Activated CD8-positive, alpha-beta memory T cell treated with anti-CD3 and anti-CD28 coated beads for 24 hours (primary cell): Measurements from ENCODE around the gene CHRM4.

Experiments
- DNase-seq: peaks from one replicate; pipeline ENCODE4 v3.0.0-alpha.2; 2020

CHRM4 gene

DNA sequence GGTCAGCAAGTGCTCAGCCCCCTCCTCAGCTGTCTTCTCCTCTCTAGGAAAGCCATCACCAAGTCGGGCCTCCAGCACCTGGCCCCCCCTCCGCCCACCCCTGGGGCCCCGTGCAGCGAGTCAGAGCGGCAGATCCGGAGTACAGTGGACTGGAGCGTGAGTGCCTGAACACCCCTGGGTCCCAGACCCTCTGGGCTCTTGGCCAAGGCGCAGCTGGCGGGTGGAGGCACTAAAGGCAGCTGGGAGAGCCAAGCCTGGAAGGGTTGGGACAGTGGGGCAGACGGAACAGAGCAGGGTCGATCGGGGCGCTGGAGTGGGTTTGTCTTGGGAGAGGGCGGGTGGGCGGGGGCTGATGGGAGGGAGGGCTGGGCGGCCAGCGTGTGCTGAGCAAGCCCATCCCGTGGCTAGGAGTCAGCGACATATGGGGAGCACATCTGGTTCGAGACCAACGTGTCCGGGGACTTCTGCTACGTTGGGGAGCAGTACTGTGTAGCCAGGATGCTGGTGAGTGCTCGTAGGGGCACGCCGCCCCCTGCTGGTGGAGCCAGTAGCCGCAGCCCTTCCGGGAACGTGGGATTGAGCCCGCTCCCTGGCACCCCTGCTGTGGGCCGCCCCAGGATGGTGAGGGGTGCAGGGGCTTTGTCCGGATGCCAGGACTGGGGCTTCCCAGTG is 24.2 kb downstream of the CHRM4 start:
- peak; percentile 93 for DNase-seq

DNA sequence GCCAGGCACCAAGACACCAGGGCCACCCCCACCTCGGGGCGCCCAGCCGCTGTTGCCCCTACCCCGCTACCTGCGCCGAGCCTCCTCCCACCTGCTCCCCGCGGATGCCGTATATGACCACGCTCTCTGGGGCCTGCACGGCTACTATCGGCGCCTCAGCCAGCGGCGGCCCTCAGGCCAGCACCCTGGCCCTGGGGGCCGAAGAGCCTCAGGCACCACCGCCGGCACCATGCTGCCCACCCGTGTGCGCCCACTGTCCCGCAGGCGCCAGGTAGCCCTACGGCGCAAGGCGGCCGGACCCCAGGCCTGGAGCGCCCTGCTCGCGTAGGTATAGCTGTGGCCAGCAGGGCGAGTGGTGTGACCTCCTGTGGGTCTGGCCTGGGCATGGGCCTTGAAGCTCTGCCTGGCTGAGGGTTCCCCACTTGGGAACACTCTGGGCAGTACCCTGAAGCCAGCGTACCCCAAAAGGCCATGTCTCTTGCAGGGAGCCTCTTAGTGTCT is 24.9 kb downstream of the CHRM4 start:
- no peak for DNase-seq

DNA sequence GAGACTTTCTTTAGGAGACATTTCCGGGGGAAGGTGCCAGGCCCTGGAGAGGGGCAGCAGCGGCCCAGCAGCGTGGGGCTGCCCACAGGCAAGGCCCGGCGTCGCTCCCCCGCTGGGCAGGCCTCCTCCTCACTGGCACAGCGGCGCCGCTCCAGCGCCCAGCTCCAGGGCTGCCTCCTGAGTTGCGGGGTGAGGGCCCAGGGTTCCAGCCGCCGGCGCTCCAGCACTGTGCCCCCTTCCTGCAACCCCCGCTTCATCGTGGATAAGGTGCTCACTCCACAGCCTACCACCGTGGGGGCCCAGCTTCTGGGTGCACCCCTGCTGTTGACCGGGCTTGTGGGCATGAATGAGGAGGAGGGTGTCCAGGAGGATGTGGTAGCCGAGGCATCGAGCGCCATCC is 25.3 kb downstream of the CHRM4 start:
- no peak for DNase-seq

DNA sequence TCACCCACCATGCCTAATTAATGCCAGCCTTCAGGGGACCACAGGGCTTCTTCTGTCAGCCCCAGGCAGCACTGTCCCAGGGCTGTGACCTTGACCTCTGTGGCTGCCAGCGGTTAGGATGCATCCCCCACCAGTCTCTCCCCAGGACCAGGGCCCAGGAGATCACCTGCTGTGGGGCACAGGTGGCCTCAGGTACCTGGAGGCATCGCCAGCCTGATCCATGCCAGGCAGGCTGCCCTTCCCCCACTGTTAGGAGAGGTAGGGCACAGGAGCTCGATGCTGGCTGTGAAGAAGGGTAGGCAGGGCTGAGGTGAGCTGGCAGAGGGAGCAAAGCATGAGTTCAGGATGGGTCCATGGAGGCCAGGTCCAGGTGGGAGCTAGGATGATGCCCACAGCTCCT is 26.8 kb downstream of the CHRM4 start:
- DNase-seq = no peak

DNA sequence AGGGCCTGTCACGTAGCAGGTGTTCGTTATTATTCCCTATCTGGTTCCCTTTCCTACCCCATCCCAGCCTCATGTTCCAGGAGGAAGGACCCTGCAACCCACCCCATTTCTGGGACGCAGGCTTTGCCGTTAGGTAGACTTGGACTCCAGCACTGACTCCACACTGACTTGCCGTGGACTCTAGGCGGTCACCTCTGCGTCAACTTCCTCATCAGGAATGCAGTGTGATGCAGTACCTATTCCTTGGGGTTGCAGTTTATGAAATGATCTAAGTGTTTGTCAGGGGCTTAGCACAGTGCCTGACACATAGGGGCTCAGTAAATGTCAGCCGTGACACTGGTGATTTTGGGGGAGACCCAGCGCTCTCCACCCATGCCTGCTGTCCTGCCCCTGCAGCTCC is 27.5 kb downstream of the CHRM4 start:
- DNase-seq = no peak

DNA sequence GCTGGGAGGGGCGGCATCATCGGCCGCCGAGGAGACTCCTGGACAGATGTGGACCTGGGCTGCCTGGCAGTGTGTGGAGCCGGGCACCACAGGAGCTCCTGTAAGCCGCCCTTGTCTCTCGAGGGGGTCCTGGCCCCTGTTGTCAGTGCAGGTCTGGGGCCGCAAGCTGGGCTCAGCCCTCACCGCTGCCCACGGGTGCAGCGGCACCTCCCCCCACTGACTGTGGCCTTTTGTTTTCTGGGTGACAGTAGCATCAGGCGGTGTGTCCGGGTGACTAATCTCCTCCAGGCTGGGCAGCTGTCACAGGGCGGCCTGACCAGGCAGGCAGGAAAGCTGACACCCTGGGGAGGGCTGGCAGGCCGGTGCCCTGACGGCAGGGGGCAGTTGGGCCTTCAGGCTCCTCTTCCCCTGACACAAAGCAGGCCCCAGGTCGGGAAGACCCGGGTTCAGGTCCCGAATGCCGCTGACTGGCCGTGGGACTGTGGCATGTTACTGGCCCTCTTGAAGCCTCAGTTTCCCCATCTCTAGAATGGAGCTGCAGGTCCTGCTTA is 28.0 kb downstream of the CHRM4 start:
- DNase-seq = no peak

DNA sequence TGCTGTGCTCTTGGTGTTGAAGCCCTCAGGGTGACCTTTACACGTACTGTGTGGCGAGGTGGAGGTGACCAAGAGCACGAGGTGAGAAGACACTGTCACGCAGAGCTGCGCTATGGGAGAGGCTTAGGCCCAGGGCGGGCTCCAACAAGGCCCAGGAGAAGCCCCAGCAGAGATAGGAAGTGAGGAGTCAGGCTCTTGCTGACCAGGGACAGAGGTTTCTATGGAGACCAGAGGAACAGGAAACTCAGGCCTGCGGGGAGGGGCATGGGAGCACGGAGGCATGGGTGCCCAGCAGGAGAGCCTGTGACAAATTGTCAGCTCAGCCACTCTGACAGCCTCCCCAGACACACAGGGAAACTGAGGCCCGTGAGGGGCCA is 28.6 kb downstream of the CHRM4 start:
- DNase-seq = no peak

DNA sequence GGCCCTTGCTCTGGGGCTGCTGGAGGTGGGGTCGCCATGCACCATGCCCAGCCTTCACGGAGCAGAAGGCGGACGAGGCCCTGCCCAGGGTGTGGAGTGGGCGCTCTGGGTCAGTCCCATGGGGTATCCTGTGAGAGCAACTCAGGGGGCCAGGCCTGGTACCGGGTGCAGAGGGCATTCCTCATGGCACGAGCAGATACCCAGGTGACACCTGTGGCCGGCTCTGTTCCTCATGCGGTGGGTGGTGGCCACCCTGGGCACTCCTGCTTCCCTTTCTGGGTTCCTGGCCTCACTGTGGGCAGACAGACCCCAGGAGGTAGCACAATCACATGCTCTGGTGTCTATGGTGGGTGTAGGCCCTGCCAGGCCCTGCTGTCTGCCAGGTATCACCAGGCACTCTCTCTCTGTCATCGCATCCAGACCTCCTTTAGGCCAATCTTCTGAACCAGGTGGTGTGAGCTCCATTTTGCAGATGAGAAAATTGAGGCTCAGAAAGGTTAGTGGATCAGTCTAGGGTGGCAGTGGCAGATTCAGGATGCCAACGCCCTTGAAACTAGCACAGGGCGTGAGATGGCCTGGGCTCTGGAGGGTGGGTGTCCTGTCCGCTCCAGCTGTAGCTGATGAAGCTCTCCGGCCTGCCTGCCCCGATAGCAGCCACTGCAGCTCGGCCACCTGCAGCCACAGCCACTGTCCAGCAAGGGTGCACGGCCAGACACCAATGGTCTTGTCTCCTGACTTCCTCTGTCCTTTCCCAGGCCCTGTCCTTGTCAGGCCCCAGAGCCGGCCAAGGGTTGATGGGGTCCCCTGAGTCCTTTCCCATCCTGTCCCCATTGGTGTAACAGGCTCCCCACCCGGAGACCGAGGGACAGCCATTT is 29.2 kb downstream of the CHRM4 start:
- DNase-seq = no peak

DNA sequence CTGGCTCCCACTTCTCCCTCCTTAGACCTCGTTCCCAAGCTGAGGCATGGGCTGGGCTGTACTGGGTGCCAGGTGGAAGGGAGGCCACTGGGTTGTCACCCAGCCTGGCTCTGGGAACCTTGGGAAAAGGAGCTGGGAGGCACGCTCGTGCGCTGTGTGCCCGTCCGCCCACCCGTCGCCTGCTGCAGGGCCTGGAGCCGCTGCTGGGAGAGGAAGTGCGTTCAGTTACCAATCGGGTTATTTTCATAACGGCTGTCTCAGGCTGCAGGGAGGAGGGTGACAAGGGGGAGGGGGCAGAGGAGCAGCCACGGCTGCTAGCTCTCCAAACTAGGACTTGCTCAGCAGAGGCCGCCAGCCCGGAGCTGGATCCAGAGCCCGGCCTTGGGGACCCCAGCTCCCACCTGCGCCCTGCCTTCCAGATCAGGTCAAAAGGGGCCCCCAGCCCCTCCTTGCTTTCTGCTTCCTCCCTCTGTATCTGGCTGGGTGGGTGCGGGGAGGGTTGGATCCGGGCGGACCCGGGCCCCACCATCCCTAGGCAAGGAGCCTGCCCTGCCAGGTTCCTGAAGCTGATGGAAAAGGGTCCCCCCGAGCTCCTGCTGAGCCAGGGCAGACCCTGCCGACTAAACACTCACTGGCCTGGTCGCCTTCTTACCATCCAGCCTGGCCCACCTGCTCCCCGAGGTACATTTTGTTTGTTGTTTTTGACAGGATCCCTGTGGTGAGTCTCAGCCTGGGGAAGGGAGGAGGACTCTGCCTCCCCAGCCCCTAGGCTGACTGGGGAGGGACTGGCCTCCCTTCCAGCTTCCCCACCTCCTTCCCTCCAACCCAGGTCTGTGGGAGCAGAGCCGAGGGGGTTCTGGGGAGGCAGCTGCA is 30.1 kb downstream of the CHRM4 start:
- DNase-seq = peak; percentile 82

DNA sequence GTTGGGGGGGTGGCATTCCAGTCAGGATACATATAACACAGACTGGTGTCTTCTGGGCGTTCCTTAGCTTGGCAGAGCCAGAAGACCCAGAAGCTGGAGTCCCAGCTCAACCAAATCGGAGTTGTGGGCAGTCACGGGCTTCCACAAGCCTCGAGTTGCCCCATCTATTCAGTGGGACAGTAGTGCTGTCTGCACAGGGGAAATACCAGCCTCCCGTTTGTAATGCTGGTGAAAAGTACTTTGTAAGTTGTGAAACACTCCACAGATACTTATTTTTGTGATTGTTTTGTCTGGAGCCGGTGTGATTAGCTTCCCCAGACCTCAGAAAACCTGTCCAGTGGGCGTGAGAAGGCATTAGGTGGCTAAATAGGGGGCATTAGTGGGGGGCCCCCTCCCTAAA is 30.7 kb downstream of the CHRM4 start:
- DNase-seq = no peak

DNA sequence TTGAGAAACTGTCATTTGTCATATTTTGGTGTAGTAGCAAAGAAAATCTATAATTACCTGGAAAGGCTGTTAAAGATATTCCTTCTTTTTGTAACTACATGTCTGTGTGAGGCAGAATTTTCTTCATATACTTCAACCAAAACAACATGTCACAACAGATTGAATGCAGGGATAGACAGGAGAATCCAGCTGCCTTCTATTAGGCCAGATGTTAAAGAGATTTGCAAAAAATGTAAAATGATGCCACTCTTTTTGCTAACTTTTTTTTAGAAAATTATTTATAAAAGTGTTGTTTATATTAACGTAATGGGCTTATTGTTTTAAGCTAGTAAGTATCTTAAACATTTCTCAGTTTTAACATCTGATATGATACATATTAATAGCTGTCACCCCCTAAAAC is 31.6 kb downstream of the CHRM4 start:
- no peak for DNase-seq

DNA sequence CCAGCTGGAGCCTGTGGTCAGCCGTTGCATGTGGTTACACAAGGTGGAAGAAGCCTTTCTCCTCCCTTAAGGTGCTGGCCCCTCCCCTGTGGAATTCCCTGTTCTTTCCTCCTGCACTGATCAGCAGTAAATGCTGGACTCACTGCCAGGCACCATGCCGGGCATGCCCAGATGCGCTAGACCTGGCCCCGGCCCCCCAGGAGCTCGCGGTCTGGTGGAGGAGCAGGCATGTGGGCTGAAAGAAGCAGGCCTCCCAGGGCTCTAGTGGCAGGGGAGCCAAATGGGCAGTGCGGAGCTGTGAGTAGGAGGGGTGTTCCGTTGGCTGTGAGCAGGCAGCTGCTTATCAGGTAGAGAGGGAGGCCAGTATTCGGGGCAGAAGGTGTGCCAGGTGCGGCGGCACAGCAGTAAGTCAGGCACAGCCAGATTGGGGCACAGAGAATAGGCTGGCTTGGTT is 34.1 kb downstream of the CHRM4 start:
- DNase-seq = no peak

DNA sequence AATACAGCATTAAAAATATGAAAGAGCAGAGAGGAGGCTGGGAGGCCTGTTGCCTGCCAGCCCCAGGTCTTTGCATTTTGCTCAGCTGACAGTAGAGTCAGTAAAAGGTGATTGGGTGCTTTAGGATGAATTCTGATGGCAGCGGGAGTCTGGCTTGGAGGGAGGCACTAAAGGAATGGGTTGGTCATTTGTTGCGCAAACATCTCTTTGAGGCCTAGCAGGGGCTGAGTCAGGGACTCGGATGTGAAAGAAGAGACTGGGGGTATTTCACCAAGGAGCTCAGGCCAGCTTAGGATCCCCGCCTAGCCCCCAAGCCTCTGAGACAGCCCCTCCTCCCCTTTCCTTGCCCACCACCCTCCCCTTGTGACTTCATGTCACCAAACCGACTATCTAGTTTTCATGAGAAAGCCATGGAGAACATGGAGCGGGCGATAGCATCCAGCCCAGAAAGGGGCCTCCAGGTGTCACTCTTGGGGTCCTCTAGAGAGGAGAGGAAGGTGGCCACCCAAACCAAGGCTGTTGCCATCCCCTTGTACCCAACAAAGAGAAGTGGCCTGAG is 34.6 kb downstream of the CHRM4 start:
- no peak for DNase-seq

DNA sequence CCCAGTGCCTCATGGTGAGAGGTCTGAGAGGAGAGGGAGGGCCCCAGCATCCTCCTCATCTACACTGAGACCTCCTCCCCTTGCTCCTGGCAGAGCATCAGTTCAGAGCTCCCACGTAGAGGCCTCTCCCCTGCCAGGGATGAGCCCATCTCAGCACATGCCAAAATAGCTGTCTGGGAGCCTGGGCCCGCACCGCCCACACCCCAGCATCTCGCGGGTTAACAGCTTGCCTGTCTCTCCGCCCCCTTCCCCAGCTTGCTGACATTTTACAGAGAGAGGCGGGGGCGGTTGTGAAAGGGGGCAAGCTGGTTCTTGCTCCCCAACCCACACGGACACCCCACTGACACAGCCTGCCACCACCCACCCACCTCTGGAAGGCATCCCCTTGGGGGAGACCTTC is 37.9 kb downstream of the CHRM4 start:
- peak; percentile 83 for DNase-seq

DNA sequence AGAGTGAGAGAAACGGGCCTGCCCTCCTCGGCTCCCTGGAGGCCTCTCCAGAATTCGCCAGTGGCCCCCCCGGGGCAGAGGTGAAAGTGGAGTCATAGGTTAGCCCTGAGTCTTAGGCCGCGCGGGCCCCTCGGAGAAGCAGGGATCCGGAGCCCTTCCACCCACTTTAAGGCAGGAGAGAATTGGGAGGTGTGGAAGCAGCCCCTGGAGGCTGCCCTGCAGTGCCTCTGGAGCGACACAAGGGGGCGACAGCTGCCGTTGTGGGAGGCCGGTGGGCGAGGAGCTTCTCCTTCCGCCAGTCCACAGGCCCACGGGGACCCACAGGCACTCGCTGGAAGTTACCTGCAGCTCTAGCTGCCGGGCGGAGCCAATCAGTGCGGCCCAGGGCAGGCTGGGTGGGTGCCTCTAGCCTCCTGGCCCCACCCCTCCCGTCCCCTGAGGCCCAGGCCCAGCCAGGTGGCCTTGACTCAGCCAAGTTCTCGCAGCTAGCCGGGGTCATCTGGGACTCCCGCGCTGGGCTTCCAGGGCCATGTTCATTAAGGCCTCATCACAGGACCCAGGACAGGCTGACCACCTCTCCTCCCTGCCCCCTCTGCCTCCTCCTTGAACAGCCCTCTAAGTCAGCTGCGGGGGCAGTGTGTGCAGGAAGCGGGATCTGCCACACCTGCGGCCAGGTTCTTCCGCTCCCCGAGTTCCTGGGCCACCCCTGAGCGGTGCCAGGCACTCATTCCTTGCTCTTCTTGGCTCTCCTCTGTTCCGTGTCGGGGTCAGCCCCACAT is 39.3 kb downstream of the CHRM4 start:
- DNase-seq = peak; percentile 90

DNA sequence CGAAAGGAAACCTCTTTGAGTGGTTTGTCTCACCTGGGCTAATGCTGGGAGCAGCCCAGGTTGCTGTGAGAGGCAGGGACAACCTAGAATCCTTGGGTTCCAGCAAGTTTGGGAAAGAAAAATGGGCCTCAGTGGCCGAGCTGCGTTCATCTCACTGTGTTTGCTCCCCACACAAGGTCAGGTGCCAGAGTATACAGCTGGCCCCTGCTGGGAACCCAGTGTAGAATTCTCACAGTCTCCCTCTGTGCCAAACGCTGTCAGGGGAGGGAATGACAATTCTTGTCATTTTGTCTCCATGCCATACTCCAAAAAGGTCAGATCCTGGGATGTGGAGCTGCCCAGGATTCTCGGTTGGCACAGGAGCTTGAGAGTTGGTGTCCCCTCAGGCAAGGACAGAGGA is 40.0 kb downstream of the CHRM4 start:
- DNase-seq = no peak

DNA sequence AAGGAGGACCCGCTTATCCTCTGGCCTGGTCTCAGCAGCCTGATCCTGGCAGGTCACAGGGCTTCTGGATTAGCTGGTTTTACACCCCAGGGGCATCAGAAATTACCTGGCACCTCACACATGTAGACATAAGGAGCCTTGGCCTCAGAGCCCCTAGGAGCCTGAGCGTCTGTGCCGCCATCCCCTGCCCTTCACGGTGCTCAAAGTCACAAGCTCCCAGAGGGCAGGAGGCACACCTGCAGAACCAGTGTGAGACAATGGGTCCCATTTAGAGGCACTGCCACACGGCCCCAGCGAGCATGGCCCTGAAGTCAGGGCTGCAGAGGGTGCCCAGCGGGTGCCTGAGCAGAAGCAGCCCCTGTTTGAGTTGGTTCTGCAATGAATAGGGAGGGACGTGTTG is 40.4 kb downstream of the CHRM4 start:
- no peak for DNase-seq

DNA sequence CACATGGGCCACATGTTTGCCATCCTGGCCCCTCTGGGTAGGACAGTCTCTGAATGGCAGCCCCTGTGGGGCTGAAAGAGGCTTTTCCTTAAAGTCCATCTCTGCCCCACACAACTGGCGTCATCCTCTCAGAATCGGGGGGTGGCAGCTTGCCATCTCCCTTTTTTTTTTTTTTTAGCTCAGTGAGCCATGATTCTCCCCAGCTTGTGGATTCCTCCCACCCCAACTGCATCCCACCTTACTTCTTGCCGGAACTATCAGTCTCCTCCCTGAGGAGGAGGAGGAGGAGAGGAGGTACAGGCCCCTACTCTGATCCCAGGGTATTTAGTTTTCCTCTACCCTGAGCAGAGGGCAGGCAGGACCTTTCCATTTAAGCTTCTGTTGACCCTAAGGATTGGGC is 40.9 kb downstream of the CHRM4 start:
- DNase-seq = no peak

DNA sequence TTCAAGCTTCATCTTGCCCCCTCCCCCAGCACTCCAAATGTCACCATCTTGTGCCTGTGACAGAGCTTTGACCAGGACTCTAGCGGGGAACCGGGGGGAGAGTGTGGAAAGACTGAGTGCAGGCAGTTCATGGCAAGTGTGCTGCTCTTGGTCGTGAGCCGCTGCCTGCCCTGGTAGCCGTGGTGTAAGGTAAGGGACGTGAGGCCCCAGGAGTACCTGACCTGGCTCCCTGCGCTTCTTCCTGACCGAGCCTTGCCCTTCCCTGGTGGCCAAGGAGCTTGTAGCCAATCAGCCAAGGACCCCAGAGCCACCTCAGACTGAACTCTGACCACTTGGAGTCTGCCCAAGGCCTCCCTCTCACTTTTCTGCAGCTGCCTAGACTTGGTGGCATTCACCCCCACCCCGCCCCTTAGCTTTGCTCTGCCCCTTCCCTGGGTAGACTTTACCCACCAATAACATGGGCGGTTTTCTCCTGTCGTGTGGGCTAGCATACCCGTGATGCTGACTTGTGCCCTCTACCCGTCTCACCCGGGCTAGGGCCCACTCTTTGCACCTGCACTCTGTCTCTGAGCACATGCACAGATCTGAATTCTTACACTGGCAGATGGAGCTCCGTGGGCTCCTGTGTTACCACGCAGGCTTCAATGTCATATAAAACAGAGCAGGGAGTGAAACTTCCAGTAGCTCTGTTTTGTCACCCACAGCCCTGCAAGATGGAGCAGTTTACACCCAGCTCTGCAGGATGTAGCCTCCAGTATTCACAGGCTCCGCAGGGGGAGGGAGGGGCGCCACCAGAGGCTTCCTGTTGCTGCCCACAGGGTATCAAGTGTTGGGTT is 42.8 kb downstream of the CHRM4 start:
- peak; percentile 82 for DNase-seq

DNA sequence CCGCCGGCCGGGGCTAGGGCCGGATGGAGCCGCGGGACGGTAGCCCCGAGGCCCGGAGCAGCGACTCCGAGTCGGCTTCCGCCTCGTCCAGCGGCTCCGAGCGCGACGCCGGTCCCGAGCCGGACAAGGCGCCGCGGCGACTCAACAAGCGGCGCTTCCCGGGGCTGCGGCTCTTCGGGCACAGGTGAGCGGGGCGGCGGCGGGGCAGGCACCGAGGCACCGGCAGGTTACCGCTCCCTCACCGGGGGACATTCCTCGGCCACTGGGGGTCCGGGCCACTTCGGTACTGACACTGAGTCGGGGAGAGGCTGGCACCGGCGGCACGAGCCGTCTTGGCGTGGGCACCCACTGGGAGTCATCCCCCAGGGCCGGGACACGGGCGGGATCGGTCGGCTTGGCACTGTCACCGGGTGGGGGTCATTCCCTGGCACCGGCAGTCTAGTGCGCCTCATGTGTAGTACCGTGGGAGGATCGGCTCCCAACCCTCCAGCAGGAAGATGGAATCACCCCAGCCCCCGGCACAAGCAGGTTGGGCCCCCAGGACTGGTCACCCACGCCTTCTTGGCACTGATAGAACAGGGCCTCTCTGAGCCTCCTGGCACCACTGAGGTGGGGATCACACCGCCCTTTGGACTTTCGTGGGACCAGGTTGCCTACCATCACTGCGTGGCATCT is 43.8 kb downstream of the CHRM4 start:
- peak; percentile 79 for DNase-seq
